Measurements from ENCODE around the gene CD52.

DNA sequence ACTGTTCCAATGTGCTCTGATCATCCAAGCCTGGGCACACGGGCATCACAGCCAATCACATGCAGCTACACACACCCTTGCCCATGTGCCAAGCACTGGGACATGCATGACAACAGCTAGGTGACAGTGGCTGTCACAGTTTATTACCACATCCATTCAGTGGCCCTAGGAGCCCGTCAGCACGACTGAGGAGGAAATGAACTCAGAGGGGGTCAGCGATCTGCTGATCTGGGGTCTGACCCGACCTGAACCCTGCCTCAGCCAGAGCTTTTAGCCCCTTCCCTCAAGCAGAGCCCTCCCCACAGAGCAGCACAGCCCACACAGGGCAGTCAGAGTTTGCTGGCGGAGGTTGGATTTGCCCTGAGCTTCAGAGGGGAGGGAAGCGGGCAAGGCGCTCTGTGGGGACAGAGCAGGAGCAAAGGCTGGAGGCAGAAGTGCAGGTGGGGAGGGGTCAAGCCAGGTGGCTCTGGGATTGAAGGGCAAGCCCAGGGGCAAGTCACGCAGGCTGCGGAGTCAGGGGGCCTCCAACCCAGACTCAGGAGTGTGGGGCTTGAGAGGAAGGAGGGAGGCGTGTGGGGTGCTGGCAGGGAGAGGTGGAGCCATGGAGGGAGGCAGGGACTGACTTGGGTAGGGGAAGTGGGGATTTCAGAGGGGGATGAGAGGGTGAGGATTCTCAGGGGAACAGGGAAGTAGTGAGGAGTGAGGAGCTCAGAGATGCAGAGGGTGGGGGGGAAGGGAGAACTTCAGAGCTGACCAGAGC is 27.5 kb upstream of the CD52 start:
- TF ChIP-seq CTCF (conservative IDR thresholded peaks at IDR 0.05; ENCODE audit: low read depth in 2 of 2), result no peak
- TF ChIP-seq, protein P1, sequence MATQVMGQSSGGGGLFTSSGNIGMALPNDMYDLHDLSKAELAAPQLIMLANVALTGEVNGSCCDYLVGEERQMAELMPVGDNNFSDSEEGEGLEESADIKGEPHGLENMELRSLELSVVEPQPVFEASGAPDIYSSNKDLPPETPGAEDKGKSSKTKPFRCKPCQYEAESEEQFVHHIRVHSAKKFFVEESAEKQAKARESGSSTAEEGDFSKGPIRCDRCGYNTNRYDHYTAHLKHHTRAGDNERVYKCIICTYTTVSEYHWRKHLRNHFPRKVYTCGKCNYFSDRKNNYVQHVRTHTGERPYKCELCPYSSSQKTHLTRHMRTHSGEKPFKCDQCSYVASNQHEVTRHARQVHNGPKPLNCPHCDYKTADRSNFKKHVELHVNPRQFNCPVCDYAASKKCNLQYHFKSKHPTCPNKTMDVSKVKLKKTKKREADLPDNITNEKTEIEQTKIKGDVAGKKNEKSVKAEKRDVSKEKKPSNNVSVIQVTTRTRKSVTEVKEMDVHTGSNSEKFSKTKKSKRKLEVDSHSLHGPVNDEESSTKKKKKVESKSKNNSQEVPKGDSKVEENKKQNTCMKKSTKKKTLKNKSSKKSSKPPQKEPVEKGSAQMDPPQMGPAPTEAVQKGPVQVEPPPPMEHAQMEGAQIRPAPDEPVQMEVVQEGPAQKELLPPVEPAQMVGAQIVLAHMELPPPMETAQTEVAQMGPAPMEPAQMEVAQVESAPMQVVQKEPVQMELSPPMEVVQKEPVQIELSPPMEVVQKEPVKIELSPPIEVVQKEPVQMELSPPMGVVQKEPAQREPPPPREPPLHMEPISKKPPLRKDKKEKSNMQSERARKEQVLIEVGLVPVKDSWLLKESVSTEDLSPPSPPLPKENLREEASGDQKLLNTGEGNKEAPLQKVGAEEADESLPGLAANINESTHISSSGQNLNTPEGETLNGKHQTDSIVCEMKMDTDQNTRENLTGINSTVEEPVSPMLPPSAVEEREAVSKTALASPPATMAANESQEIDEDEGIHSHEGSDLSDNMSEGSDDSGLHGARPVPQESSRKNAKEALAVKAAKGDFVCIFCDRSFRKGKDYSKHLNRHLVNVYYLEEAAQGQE (IDR thresholded peaks at IDR 0.05; ENCODE audit: unreplicated experiment), result no peak
